ENCODE data around the gene SKIC2. TPM values are rescaled to one million over a fixed set of nuclear protein-coding genes. Genes with fewer than 3 reads are reported as not detected.
"Not testable (repeated sequence)": the region's sequence is repeated elsewhere in the genome, so short reads cannot be mapped to it uniquely, and the experiment has no call there.

Gene SKIC2
- polyA plus RNA-seq, 3 donors: 28.7 to 62.6 (median 59.6) TPM

DNA sequence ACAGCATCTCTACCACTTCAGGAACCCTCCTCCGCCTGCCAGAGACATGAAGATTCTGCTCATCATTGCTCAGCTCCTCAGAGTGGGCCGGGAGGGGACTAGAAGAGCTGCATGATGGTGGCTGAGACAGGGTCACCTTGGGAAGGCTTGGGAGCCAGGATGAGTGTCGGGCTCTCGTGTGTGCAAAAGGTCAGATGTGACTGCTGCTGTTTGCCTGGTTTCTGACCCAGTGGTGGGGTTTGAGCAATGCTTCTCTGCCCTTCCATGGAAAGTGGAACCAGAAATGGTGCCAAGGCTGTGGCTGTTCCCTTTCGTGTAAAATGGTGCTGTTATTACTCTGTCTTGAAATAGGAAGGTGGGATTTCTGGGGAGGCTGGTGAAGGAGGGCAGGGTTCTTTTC, 54.8 kb downstream of the SKIC2 start:
- no CpG with 5 or more reads among the region's 5 CpGs for WGBS, 3 donors
- H3K27ac ChIP-seq (ENCODE audit: low read depth, low read length): not testable (repeated sequence)

DNA sequence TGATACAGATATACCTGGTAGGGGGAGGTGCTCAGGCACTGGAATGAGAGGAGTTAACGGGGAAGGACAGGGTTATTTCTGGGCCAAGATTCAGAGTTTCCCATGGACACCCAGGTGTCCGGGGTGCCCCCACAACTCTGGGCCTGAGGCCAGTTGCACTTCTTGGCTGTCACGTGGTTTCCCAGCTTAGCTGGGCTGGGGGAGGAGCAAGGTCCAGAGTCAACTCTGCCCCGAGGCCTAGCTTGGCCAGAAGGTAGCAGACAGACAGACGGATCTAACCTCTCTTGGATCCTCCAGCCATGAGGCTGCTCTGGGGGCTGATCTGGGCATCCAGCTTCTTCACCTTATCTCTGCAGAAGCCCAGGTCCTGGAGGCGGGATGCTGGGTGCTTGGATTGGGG, 55.6 kb downstream of the SKIC2 start, which contains the start of gene C4B:
Gene C4B (plus strand): TSS at position 249 of the 400 bp plus-strand sequence. CDS start 51 bp downstream, at position 300.
- H3K27ac ChIP-seq (ENCODE audit: low read depth, low read length): not testable (repeated sequence)
- no CpG with 5 or more reads among the region's 6 CpGs for WGBS, 3 donors

Other genes with a start within 250 kb of the SKIC2 start
- not detected for gene LY6G6D, start 243.8 kb upstream of the SKIC2 start, polyA plus RNA-seq
- gene LY6G6C, start 237.4 kb upstream of the SKIC2 start, polyA plus RNA-seq: under 1 TPM in 1 of 3 donors, not detected in 2; 0.16 TPM
- under 1 TPM in 2 of 3 donors, not detected in 1; 0.06 to 0.22 TPM for gene MPIG6B, start 235.8 kb upstream of the SKIC2 start, polyA plus RNA-seq
- gene DDAH2, start 229.9 kb upstream of the SKIC2 start, polyA plus RNA-seq: 100 to 1,000 TPM in 2 of 3 donors, 10 to 100 TPM in 1; 21.9 to 213 (median 122) TPM
- gene CLIC1, start 222.6 kb upstream of the SKIC2 start, polyA plus RNA-seq: 100 to 1,000 TPM; 140 to 335 (median 301) TPM
- 1 to 10 TPM; 2.4 to 4.4 (median 3.9) TPM for gene MSH5, start 219.2 kb upstream of the SKIC2 start, polyA plus RNA-seq
- 1 to 10 TPM in 1 of 3 donors, under 1 TPM in 1, not detected in 1; 0.51 to 1.4 TPM for gene SAPCD1, start 196.5 kb upstream of the SKIC2 start, polyA plus RNA-seq
- 1 to 10 TPM in 1 of 3 donors, under 1 TPM in 1, not detected in 1; 0.61 to 2.1 TPM for gene VWA7, start 181.8 kb upstream of the SKIC2 start, polyA plus RNA-seq
- 10 to 100 TPM; 24.2 to 38.6 (median 29.1) TPM for gene VARS1, start 163.4 kb upstream of the SKIC2 start, polyA plus RNA-seq
- 10 to 100 TPM; 29.7 to 55.0 (median 38.1) TPM for gene LSM2, start 152.2 kb upstream of the SKIC2 start, polyA plus RNA-seq
- 1 to 10 TPM in 1 of 3 donors, under 1 TPM in 2; 0.59 to 1.0 (median 0.80) TPM for gene HSPA1L, start 143.9 kb upstream of the SKIC2 start, polyA plus RNA-seq
- gene HSPA1A, start 143.6 kb upstream of the SKIC2 start, polyA plus RNA-seq: 100 to 1,000 TPM in 1 of 3 donors, 10 to 100 TPM in 2; 32.5 to 514 (median 76.3) TPM
- gene HSPA1B, start 131.4 kb upstream of the SKIC2 start, polyA plus RNA-seq: 100 to 1,000 TPM in 1 of 3 donors, 10 to 100 TPM in 2; 40.9 to 501 (median 47.1) TPM
- 10 to 100 TPM; 26.2 to 33.8 (median 31.5) TPM for gene NEU1, start 96.4 kb upstream of the SKIC2 start, polyA plus RNA-seq
- 1 to 10 TPM; 1.3 to 8.1 (median 6.2) TPM for gene SLC44A4, start 80.2 kb upstream of the SKIC2 start, polyA plus RNA-seq
- gene EHMT2, start 61.5 kb upstream of the SKIC2 start, polyA plus RNA-seq: 10 to 100 TPM; 20.1 to 35.8 (median 23.0) TPM
- 1 to 10 TPM; 1.7 to 5.2 (median 2.2) TPM for gene ZBTB12, start 57.1 kb upstream of the SKIC2 start, polyA plus RNA-seq
- gene C2, start 31.5 kb upstream of the SKIC2 start, polyA plus RNA-seq: 10 to 100 TPM in 2 of 3 donors, 1 to 10 TPM in 1; 1.6 to 20.4 (median 18.2) TPM
- gene CFB, start 13.1 kb upstream of the SKIC2 start, polyA plus RNA-seq: 100 to 1,000 TPM in 1 of 3 donors, 10 to 100 TPM in 2; 23.8 to 211 (median 49.8) TPM
- 10 to 100 TPM; 38.8 to 60.8 (median 53.2) TPM for gene NELFE, start 204 bp upstream of the SKIC2 start, polyA plus RNA-seq
- gene DXO, start 13.0 kb downstream of the SKIC2 start, polyA plus RNA-seq: 10 to 100 TPM; 10.4 to 20.8 (median 15.8) TPM
- gene C4A, start 22.9 kb downstream of the SKIC2 start, polyA plus RNA-seq: 100 to 1,000 TPM in 2 of 3 donors, 10 to 100 TPM in 1; 20.8 to 180 (median 112) TPM
- 100 to 1,000 TPM in 1 of 3 donors, 10 to 100 TPM in 2; 22.4 to 207 (median 93.8) TPM for gene C4B, start 55.6 kb downstream of the SKIC2 start, polyA plus RNA-seq
- 1 to 10 TPM in 2 of 3 donors, under 1 TPM in 1; 0.71 to 2.1 (median 1.4) TPM for gene CYP21A2, start 79.2 kb downstream of the SKIC2 start, polyA plus RNA-seq
- gene TNXB, start 150.2 kb downstream of the SKIC2 start, polyA plus RNA-seq: 10 to 100 TPM in 2 of 3 donors, 1 to 10 TPM in 1; 5.3 to 65.0 (median 47.4) TPM
- 10 to 100 TPM; 36.8 to 53.4 (median 38.2) TPM for gene ATF6B, start 169.1 kb downstream of the SKIC2 start, polyA plus RNA-seq
- gene FKBPL, start 171.1 kb downstream of the SKIC2 start, polyA plus RNA-seq: 1 to 10 TPM; 3.3 to 5.0 (median 4.3) TPM
- 1 to 10 TPM in 2 of 3 donors, under 1 TPM in 1; 0.70 to 5.6 (median 1.4) TPM for gene PRRT1, start 192.8 kb downstream of the SKIC2 start, polyA plus RNA-seq
- 10 to 100 TPM in 2 of 3 donors, 1 to 10 TPM in 1; 6.3 to 18.5 (median 13.2) TPM for gene PPT2, start 195.0 kb downstream of the SKIC2 start, polyA plus RNA-seq
- gene EGFL8, start 205.4 kb downstream of the SKIC2 start, polyA plus RNA-seq: 10 to 100 TPM in 2 of 3 donors, 1 to 10 TPM in 1; 5.3 to 49.7 (median 12.4) TPM
- gene AGPAT1, start 216.9 kb downstream of the SKIC2 start, polyA plus RNA-seq: 10 to 100 TPM; 19.9 to 56.3 (median 43.1) TPM
- gene RNF5, start 219.2 kb downstream of the SKIC2 start, polyA plus RNA-seq: 10 to 100 TPM; 37.7 to 82.3 (median 49.6) TPM
- 1 to 10 TPM; 2.6 to 3.3 (median 3.1) TPM for gene AGER, start 225.1 kb downstream of the SKIC2 start, polyA plus RNA-seq
- 10 to 100 TPM; 19.0 to 60.2 (median 33.5) TPM for gene PBX2, start 231.0 kb downstream of the SKIC2 start, polyA plus RNA-seq
- 10 to 100 TPM in 2 of 3 donors, 1 to 10 TPM in 1; 3.9 to 71.0 (median 27.7) TPM for gene GPSM3, start 233.5 kb downstream of the SKIC2 start, polyA plus RNA-seq